BJ (cell line): ENCODE measurements around the gene ACRV1. TPM values are rescaled to one million over a fixed set of nuclear protein-coding genes. Genes with fewer than 3 reads are reported as not detected.

Source experiments
- CTCF ChIA-PET: fragments of 350-600 bp; formaldehyde crosslinking; extraction: SDS; loops from one replicate; lab custom pipeline; 2021; ENCODE audit warnings: antibody characterized with exemption, inconsistent platforms; lab: Yijun Ruan, JAX
- POLR2A ChIA-PET: fragments of 300-600 bp; sonication (Branson Sonifier 250); formaldehyde crosslinking; extraction: SDS; loops from one replicate; lab custom pipeline; 2021; ENCODE audit warnings: antibody characterized with exemption; lab: Charles Lee
- DNase-seq: peaks from one replicate; pipeline ENCODE4 v3.0.0-alpha.2; 2011; ENCODE audit warnings: low read depth
- H3K27me3 ChIP-seq: 2 replicates; pipeline ENCODE4 v1.6.0; 2011; ENCODE audit warnings: low read length; ENCODE audit not compliant: control insufficient read depth, insufficient read depth
- H3K36me3 ChIP-seq: 2 replicates; pipeline ENCODE4 v1.5.1; 2011; ENCODE audit warnings: low read length; ENCODE audit not compliant: control insufficient read depth, insufficient read depth
- H3K4me3 ChIP-seq: 2 replicates; pipeline ENCODE4 v1.5.1; 2011; ENCODE audit warnings: low read depth, mild to moderate bottlenecking, control low read depth, low read length
- polyA plus RNA-seq: library from polyadenylated mRNA; depleted of rRNA; stranded (reverse); fragments of >200 nt; gene quantifications from 2 replicates; pipeline ENCODE4 v1.2.3, GENCODE V29; 2011
- TF ChIP-seq, protein P1 (sequence below): IDR thresholded peaks from 2 replicates; pipeline ENCODE4 v1.5.1; 2011; ENCODE audit warnings: low read depth, mild to moderate bottlenecking, control low read depth, inconsistent platforms, low read length, moderate library complexity; ENCODE audit not compliant: insufficient read depth

Gene ACRV1
- polyA plus RNA-seq, 1 experiment: 0.22 TPM

DNA sequence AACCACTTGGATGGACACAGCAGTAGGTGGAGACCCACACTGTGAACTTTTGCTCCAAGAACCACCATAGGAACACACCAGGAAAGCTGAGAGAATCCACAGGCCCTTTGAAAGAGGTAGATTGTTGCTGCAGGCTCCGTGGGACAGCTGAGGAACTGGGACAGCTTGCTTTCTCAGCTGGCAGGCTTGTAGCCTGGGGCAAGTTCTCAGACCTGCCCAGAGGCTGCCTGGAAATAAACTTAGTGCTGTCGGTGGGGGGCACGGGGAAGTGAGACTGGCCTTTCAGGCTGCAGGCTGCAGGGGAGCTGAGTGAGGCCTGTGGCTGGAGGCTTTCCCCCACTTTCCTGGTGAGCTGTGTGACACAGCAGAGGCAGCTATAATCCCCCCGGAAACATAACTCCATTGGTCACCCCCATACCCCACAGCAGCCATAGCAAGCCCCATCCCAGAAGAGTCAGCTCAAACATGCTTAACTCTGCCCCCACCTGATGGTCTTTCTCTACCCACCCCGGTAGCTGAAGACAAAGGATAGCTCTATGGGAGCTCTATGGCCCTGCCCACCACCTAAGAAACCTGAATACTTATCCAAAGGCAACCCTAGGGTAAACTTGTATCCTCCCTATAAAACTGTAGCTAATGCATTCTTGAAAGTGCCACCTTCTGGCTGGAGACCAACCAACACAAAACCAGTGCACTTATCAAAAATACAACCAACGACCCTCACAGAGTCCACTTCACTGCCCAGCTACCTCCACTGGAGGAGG, 21.4 kb upstream of the ACRV1 start:
- no peak for DNase-seq
- TF ChIP-seq, protein P1, sequence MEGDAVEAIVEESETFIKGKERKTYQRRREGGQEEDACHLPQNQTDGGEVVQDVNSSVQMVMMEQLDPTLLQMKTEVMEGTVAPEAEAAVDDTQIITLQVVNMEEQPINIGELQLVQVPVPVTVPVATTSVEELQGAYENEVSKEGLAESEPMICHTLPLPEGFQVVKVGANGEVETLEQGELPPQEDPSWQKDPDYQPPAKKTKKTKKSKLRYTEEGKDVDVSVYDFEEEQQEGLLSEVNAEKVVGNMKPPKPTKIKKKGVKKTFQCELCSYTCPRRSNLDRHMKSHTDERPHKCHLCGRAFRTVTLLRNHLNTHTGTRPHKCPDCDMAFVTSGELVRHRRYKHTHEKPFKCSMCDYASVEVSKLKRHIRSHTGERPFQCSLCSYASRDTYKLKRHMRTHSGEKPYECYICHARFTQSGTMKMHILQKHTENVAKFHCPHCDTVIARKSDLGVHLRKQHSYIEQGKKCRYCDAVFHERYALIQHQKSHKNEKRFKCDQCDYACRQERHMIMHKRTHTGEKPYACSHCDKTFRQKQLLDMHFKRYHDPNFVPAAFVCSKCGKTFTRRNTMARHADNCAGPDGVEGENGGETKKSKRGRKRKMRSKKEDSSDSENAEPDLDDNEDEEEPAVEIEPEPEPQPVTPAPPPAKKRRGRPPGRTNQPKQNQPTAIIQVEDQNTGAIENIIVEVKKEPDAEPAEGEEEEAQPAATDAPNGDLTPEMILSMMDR: no peak
- no peaks in the 10 kb centered on the region for H3K27me3 ChIP-seq
- ChIA-PET CTCF (interaction anchor here (0.8 to 1.2 kb wide), 2 partner anchors 22 to 63 kb away, joined by 3 read pairs; no protein-coding TSS in a partner anchor), POLR2A (interaction anchor here (0.7 kb wide), 1 partner anchor 112 kb away, joined by 3 read pairs; no protein-coding TSS in a partner anchor)
- no peak overlapping the region for H3K4me3 ChIP-seq
- H3K36me3 ChIP-seq: no peaks in the 10 kb centered on the region

DNA sequence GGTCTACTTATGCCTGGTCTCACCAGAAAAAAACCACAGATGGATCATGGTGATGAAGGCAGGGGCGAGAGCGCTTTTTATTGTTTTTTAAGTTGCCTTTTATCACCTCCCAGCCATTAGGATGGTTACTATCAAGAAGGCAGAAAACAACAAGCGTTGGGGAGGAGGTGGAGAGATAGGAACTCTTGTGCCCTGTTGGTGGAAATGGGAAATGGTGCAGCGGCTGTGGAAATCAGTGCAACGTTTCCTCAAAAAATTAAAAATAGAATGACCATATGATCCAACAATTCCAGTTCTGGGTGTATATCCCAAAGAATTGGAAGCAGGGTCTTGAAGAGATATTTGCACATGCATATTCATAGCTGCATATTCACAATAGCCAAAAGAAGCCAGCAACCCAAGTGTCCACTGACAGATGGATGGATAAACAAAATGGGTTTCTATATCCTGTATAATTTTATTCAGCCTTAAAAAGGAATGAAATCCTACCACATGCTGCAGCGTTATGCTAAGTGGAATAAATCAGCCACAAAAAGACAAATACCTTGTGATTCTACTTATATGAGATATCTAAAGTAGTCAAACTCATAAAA, 20.5 kb upstream of the ACRV1 start:
- Histone ChIP-seq H3K36me3 (no peaks in the 10 kb centered on the region), H3K27me3 (no peaks in the 10 kb centered on the region; the same call in 1 of the 2 replicates), H3K4me3 (no peak overlapping the region)
- CTCF ChIA-PET: no interaction called here
- TF ChIP-seq, protein P1: no peak
- DNase-seq: no peak
- POLR2A ChIA-PET: no interaction called here

DNA sequence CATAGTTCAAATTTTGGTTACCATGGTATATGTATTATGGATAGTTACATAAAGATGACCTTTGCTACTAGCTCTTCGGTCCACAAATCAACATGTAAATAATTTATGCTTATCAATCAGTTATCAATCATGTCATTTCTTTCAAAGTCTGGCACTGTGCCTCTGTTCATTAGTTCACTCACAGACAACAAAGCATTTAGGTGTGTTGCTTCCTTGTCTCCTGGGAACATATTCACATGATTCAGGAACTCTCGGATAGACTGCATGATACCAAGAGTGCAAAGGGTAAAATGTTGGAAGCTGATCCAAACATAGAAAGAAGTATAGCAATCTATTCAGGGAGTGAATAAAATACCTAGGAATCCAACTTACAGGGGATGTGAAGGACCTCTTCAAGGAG, 14.3 kb upstream of the ACRV1 start:
- Histone ChIP-seq H3K27me3 (no peaks in the 10 kb centered on the region; the same call in 1 of the 2 replicates), H3K4me3 (no peak overlapping the region), H3K36me3 (no peaks in the 10 kb centered on the region)
- DNase-seq: no peak
- TF ChIP-seq, protein P1: no peak
- CTCF ChIA-PET: no interaction called here
- POLR2A ChIA-PET: no interaction called here

DNA sequence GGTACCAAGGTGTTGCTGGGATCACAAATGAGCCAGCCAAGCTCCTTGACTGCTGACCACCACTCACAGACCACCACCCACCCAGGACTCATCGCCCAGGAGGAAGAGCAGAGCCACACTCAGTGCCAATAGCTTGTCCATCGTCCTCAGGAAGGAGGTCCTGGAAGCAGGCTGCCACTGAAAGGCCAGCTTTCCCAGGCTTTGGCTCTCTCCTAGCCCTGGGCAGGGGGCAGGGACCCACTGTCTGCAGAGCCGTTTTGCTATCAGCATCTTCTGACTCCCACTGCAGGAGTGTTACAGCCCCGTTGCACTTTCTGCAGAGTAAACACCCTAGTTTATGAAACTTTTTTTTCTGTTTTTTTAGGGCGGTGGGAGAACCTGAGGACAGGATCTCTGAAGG, 12.2 kb upstream of the ACRV1 start:
- no peaks in the 10 kb centered on the region; the same call in 1 of the 2 replicates for H3K27me3 ChIP-seq
- ChIA-PET POLR2A (no interaction called here), CTCF (no interaction called here)
- no peak for DNase-seq
- no peaks in the 10 kb centered on the region for H3K36me3 ChIP-seq
- TF ChIP-seq, protein P1: no peak
- no peak overlapping the region for H3K4me3 ChIP-seq

DNA sequence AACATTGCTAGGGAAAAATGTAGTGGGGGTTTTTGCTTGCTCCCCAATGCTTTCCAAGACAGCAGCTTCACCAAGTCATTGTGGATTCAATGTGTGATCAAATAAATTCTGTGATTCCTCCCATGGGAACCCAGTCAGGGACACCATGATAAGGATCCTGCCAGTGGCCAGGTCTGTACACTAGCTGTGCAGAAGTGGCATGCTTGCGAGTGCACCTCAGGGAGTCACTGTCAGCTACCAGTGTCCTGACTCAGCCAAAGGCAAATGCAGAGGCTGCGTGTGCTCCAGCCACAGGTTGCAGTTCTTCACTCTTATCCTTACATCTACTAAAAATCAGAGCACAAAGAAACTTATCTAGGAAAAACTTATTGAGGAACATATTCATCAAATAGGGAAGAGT, 9.4 kb upstream of the ACRV1 start:
- Histone ChIP-seq H3K27me3 (no peaks in the 10 kb centered on the region), H3K4me3 (no peak overlapping the region), H3K36me3 (no peaks in the 10 kb centered on the region)
- ChIA-PET CTCF (interaction anchor here (1.9 kb wide), 1 partner anchor 10 kb away, joined by 5 read pairs; no protein-coding TSS in a partner anchor), POLR2A (no interaction called here)
- DNase-seq: no peak
- TF ChIP-seq, protein P1: no peak
